A172 (cell line): ENCODE measurements around the gene TEKT2. TPM values are rescaled to one million over a fixed set of nuclear protein-coding genes. Genes with fewer than 3 reads are reported as not detected.

Experiments used
- DNase-seq: peaks from one replicate; pipeline ENCODE4 v3.0.0-alpha.2; 2015; ENCODE audit warnings: low spot score
- total RNA-seq: library from RNA; depleted of rRNA; stranded (reverse); fragments of >200 nt; shearing (Covaris generic); gene quantifications from 2 replicates; pipeline ENCODE4 v1.2.3, GENCODE V29; 2014; rRNA removed

TEKT2 gene
- not detected in 2 replicates for total RNA-seq

- DNase-seq = no peak
Measured at GRCh38 chr1:36083635-36084496, at the start of gene TEKT2. TSS of gene TEKT2 (plus strand) at chr1:36084094. CDS start at chr1:36084922, 828 bp downstream.

DNA sequence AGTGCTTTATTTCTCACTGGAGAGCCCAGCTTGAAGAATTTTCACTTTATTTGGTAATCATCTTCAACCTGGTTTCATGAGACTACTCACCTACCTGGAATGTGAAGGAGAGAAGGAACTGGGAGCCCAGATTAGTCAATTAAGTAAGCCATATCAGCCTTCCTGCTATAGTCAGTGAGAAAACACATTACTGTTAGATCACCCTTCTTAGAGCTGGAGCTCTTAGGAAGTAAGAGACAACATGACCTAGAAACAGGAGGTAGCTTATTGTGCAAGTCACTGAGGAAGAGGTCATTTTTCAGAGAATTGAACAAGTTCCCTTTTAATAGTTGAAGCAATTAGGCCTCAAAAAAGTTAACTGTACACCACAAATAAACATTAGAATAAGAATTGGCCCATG lies 49.2 kb upstream of the TEKT2 start:
- peak; percentile 38 for DNase-seq

GRCh38 chr1:36035154-36035553 lies 48.7 kb upstream of the TEKT2 start:
- DNase-seq = no peak

DNA sequence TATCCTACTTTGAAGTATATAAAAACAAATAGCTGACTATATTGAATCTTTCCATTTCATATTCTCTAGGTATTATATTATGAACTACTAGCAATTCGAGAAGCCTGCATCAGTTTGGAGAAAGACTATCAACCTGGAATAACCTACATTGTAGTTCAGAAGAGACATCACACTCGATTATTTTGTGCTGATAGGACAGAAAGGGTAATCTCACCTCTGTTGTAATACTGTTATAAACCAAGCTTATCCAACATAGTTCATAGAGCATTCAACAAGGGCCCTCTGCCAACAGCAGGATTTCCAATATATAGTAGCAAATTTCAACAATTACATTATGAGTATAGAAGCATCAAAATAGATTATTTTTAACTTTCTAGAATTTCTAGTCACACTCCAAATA lies 43.7 kb upstream of the TEKT2 start:
- no peak for DNase-seq

DNA sequence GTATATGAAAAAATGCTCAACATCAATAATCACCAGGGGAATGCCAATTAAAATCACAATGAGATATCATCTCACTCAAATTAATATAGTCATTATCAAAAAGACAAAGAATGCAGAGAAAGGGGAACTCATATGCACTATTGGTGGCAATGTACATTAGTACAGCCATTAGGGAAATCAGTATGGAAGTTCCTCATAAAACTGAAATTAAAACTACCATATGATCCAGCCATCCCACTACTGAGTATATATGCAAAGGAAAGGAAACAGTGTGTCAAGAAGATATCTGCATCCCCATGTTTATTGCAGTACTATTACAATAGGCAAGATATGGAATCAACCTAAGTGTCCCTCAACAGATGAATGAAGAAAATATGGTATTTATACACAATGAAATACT lies 32.1 kb upstream of the TEKT2 start:
- no peak for DNase-seq

DNA sequence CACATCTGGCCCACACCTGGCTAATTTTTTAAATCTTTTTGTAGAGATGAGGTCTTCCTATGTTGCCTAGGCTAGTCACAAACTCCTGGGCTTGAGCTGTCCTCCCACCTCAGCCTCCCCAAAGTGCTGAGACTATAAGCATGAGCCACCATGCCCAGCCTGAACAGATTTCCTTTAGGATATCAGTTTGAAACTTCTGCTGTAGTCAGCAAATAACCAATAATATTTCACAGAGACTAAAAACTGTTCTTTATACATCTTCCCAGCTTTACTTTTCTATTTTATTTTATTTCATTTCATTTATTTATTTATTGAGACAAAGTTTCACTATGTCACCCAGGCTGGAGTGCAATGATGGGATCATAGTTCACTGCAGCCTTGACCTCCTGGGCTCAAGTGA lies 29.9 kb upstream of the TEKT2 start:
- DNase-seq = no peak

DNA sequence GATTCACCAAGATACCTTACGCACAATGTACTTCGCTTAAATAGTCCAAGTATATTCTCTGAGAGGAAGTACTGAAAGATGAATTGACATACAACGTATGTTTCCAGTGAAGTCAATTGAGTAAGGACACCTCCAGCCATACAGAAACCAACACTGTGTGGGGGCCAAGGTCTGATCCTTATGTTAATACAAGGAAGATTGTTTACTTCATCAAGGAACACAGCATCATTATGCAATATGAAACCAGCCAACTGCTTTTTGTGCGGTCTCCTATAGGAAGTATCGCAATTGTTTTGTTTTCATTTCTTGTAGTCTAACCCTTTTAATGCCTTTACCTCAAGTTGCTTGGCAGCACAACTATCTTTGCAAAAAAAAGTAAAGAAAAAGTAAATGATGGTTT lies 28.2 kb upstream of the TEKT2 start:
- DNase-seq = no peak

DNA sequence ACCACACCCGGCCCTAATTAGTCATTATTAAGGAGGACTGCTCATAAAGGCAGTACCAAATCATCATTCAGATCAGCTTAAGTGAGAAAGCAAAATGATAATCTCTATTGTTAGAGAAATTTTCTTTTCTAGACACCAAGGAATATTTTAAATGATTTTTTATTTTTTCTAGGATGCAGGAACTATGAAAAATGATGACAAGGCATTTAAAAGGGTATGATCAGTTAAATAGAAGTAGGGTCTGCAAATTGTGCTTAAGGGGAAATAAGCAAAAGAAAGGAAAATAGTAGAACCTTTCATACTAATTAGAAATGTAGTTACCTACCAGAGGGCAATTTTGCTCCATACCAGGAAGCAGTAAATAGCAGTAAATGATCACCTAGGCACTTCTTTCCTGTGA lies 21.6 kb upstream of the TEKT2 start:
- DNase-seq = no peak

DNA sequence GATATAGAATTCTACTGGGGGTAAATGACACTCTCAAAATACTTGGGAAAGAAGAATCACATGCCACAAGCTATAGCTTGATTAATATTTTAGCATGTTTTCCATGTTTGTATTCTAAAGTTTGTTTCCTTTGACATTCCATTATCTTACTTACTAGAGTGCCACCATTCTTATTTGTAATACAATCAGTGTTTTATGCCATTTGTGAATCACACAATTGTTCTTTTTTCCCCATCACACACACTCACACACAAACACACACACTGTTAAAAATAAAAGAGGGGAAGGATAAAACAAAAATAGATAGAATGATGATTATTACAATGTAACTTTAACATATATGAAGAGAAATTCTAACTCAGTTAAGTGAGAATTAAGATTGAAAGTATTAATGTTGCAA lies 16.0 kb upstream of the TEKT2 start:
- no peak for DNase-seq

GRCh38 chr1:36068866-36069265 lies 15.0 kb upstream of the TEKT2 start:
- no peak for DNase-seq

DNA sequence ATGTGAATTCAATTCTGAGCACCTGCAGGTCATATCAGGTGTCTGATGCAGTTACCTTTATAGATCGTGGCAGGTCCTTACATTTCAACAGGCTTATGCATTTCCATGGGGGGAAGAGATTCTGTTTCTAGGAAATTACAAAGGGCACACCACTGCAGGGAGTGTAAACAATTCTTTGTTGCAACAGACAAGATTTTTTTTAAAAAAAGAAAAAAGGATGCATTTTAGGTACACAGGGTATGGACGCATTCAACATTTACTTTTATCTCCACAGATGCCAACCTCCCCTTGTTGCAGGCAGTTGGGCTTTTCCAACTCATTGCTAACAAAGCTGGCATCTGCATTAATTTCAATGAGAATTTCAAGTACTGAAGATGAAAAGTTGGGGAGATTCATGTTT lies 13.5 kb upstream of the TEKT2 start:
- DNase-seq = no peak

- no peak for DNase-seq
Measured at GRCh38 chr1:36076979-36077573, 6.8 kb upstream of the TEKT2 start.

DNA sequence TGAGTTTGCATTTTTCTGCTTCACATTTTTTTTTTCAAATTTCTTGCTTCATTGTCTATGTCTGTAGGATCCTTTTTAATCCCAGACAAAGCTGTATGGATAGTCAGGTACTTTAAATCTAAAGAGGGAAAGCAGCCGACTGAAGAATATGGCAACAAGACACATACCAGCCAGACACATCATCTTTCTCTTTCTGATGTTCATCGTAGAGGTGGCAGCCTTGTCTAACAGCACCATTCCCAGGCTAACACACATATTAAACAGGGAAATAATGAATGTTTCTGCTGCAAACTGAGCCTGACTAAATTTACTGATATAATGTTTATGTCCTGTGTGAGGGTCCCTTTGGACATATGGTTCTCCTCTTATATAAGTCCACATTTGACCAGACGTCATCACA lies 3.7 kb upstream of the TEKT2 start:
- no peak for DNase-seq

- DNase-seq = no peak
Measured at GRCh38 chr1:36080801-36081200, 3.1 kb upstream of the TEKT2 start.

DNA sequence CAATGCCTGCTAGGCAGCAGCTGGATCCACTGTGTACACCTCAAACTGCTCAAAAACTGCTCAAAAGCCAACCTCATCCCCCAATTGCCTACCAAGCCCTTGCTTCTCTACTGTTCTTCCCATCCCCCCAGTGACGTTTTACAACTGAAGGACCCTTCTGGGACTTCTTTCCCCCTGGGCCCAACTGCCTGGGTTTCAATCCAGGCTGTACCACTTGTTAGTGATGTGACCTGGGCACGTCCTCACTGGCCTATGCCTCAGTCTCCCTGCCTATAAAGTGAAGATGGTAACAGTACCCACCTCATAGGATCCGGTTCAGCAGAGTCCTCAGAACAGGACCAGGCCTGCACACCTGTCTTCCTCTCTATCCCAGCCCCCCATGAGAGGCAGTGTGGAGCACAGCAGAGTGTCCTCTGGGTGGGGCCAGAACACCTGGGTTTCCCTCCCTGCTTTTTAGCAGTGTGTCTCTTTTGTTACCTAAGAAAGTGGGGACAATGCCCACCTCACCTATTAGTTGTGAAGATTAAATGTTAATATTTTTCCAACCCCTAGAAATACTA lies 1.9 kb upstream of the TEKT2 start:
- no peak for DNase-seq

GRCh38 chr1:36083219-36083618 lies 675 bp upstream of the TEKT2 start:
- no peak for DNase-seq

DNA sequence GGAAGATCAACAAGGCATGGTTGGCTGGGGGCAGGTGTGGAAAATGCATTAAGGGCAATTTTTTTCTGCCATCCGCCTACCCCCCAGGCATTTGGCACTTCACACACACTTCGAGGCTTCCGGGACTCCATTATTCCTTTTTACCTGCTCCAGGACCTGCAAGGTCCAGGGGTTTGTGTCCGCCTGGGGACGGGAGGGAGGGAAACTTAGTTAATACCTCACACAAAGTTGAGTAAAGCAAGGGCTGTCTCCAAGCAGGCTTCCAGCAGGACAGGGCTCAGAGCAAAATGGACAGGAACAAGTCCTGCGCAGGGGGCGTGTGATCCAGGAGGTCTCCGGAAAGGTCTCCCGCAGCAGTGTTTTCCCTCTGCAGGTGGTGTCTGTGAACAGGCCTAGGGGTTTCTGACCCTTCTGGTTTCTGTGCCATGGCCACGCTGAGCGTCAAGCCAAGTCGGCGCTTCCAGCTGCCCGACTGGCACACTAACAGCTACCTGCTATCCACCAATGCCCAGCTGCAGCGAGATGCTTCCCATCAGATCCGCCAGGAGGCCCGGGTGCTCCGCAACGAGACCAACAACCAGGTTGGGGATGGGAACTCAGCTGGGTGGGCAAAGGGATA lies 712 bp downstream of the TEKT2 start:
- no peak for DNase-seq

DNA sequence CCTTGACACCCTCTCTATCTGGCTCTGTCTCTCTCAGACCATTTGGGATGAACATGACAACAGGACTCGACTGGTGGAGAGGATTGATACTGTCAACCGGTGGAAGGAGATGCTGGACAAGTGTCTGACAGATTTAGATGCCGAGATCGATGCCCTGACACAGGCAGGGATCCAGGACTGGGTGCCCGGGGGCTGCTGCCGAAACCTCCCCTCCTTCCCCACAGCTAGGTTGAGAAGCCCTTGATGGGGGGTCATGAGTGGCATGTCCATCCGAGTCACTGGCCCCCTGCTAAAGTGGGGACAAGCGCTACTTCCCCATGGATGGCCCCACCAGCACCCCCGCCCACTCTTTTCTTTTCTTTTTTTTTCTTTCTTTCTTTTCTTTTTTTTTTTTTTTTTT lies 1.2 kb downstream of the TEKT2 start:
- DNase-seq = no peak

DNA sequence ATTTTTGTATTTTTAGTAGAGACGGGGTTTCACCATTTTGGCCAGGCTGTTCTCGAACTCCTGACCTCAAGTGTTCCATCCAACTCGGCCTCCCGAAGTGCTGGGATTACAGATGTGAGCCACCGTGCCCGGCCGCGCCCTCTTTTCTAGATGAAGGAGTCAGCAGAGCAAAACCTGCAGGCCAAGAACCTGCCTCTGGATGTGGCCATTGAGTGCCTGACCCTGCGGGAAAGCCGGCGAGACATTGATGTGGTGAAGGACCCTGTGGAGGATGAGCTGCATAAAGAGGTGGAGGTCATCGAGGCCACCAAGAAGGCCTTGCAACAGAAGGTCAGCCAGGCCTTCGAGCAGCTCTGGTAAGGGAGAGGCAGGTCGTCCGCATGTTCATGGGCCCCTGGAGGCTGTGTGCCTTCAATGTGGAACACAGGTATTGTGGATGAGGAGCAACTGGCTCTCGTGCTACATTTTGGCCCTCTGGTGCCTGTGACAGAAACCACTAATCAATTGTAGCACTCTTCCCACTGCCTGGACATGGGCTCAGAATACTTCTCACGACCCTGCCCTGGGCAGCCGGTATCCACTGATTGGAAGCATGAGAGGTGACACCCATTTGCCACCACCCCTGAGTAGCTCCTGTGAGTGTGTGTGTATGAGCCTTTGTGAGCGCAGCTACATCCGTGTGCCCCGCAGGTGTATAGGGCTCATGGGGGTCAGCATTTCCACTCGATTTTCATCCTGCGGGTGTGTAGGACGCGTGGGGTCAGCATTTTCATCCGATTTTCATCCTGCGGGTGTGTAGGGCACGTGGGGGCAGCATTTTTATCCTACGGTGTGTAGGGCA lies 2.0 kb downstream of the TEKT2 start:
- DNase-seq = no peak

DNA sequence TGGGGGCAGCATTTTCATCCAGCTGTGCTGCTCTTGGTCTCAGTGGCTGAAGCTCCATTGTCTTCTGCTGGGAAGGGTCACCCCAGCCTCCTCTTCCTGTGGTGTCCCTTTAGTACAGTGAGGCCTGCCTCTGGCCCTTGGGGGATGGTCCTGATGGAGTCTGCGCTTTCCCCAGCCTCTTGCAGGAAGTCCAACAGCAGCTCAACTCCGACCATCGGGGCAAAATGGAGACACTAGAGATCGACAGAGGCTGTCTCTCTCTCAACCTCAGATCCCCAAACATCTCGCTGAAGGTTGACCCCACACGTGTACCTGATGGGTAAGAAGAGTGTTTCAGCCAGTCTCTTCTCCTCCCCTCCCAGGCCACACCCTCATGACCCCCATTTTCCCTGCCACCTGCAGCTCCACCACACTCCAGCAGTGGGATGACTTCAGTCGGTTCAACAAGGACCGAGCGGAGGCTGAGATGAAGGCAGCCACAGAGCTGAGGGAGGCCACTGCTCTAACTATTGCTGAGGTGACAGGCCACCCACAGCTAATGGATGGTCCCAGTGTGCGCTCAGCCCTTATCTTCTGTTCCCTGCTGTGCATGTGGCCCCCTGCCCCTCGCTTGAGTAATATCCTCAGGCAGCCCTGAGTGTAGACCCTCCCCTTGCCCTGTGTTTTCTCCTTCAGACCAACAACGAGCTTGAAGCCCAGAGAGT lies 2.8 kb downstream of the TEKT2 start:
- no peak for DNase-seq
